GM06990 (cell line): ENCODE data around the gene PLEKHA1.

Experiments
- DNase-seq: peaks from one replicate; pipeline ENCODE4 v3.0.0-alpha.2; 2011; ENCODE audit not compliant: insufficient read length; ENCODE audit errors: extremely low read depth
- H3K27me3 ChIP-seq: replicated peaks from 2 replicates; pipeline ENCODE4 v1.6.0; 2011; ENCODE audit warnings: low read length; ENCODE audit not compliant: control insufficient read depth, insufficient read depth
- H3K36me3 ChIP-seq: 2 replicates; pipeline ENCODE4 v1.5.1; 2011; ENCODE audit warnings: low read length; ENCODE audit not compliant: control insufficient read depth, insufficient read depth
- H3K4me3 ChIP-seq: replicated peaks from 2 replicates; pipeline ENCODE4 v1.5.1; 2011; ENCODE audit warnings: low read depth, mild to moderate bottlenecking, control low read depth, low read length
- CTCF ChIP-seq: IDR thresholded peaks from 2 replicates; pipeline ENCODE4 v1.5.1; 2011; ENCODE audit warnings: low read length, control low read depth, mild to moderate bottlenecking, inconsistent platforms; ENCODE audit not compliant: insufficient read depth, poor library complexity, severe bottlenecking

Gene PLEKHA1

GRCh38 chr10:122420624-122421007 is 46.1 kb downstream of the PLEKHA1 start:
- no peaks in the 10 kb centered on the region for H3K36me3 ChIP-seq
- H3K4me3 ChIP-seq = no peak overlapping the region
- DNase-seq = no peak

GRCh38 chr10:122421054-122421625 is 46.6 kb downstream of the PLEKHA1 start:
- no peaks in the 10 kb centered on the region for H3K27me3 ChIP-seq
- TF ChIP-seq CTCF = no peak
- H3K4me3 ChIP-seq = no peak overlapping the region
- DNase-seq = no peak
- H3K36me3 ChIP-seq = no peaks in the 10 kb centered on the region

More at GRCh38 chr10:122420624-122421007, 46.1 kb downstream of the PLEKHA1 start:
- TF ChIP-seq CTCF = no peak
- H3K27me3 ChIP-seq = no peaks in the 10 kb centered on the region

- no peak for TF ChIP-seq CTCF
These were observed 47.2 kb downstream of the PLEKHA1 start for GRCh38 chr10:122421742-122422141.

GRCh38 chr10:122422266-122422989 is 47.9 kb downstream of the PLEKHA1 start:
- Histone ChIP-seq H3K36me3 (no peaks in the 10 kb centered on the region), H3K27me3 (no peaks in the 10 kb centered on the region), H3K4me3 (no peak overlapping the region)
- TF ChIP-seq CTCF = no peak
- DNase-seq = no peak

More at GRCh38 chr10:122421742-122422141, 47.2 kb downstream of the PLEKHA1 start:
- no peak for DNase-seq
- H3K36me3 ChIP-seq = no peaks in the 10 kb centered on the region
- no peak overlapping the region for H3K4me3 ChIP-seq
- H3K27me3 ChIP-seq = no peaks in the 10 kb centered on the region

GRCh38 chr10:122424059-122424458 is 49.6 kb downstream of the PLEKHA1 start:
- no peaks in the 10 kb centered on the region for H3K27me3 ChIP-seq
- DNase-seq = no peak
- H3K36me3 ChIP-seq = no peaks in the 10 kb centered on the region
- no peak for TF ChIP-seq CTCF
- H3K4me3 ChIP-seq = no peak overlapping the region

GRCh38 chr10:122426829-122427228 is 52.3 kb downstream of the PLEKHA1 start:
- DNase-seq = no peak
- Histone ChIP-seq H3K36me3 (no peaks in the 10 kb centered on the region), H3K27me3 (no peaks in the 10 kb centered on the region), H3K4me3 (no peak overlapping the region)
- no peak for TF ChIP-seq CTCF
